ENCODE results near the gene FAM131C.
"Not testable (repeated sequence)": the region's sequence is repeated elsewhere in the genome, so short reads cannot be mapped to it uniquely, and the experiment has no call there.

GRCh38 chr1:16033103-16033632 is 40.3 kb downstream of the FAM131C start:
- not testable (repeated sequence) for TF ChIP-seq KLF9 (tag by site-specific recombination; IDR thresholded peaks at IDR 0.05; ENCODE audit: low read depth); BCL11A (tag by site-specific recombination; IDR thresholded peaks at IDR 0.05; ENCODE audit: low read depth); ZNF23 (tag by site-specific recombination; IDR thresholded peaks at IDR 0.05; ENCODE audit: borderline replicate concordance); ZNF558 (tag by site-specific recombination; IDR thresholded peaks at IDR 0.05); YY1 (tag by site-specific recombination; IDR thresholded peaks at IDR 0.05); REST (tag by site-specific recombination; IDR thresholded peaks at IDR 0.05); CTCF (tag by site-specific recombination; IDR thresholded peaks at IDR 0.05); PBX3 (CRISPR knock-in tag; IDR thresholded peaks at IDR 0.05); SCRT2 (tag by site-specific recombination; IDR thresholded peaks at IDR 0.05); ZNF510 (tag by site-specific recombination; IDR thresholded peaks at IDR 0.05; ENCODE audit: insufficient replicate concordance); ZNF239 (tag by site-specific recombination; IDR thresholded peaks at IDR 0.05); ZNF302 (tag by site-specific recombination; IDR thresholded peaks at IDR 0.05; ENCODE audit: low read depth)
